CD4-positive, alpha-beta T cell treated with Interleukin-6 at 100 ng/mL for 8 hours (primary cell): ENCODE data around the gene TTC38.

ENCODE experiments used
- DNase-seq: peaks from one replicate; pipeline ENCODE4 v3.0.0-alpha.2; 2020; ENCODE audit warnings: mixed read lengths, low spot score

The TTC38 gene

GRCh38 chr22:46278656-46279645 lies 11.1 kb downstream of the TTC38 start:
- DNase-seq: no peak

GRCh38 chr22:46280063-46280817 lies 12.4 kb downstream of the TTC38 start:
- DNase-seq: no peak

- DNase-seq: no peak
Observed at GRCh38 chr22:46280999-46281623, 13.3 kb downstream of the TTC38 start.

GRCh38 chr22:46281866-46282678 lies 14.3 kb downstream of the TTC38 start:
- DNase-seq: no peak

- no peak for DNase-seq
Observed at GRCh38 chr22:46286006-46286405, 18.2 kb downstream of the TTC38 start.

GRCh38 chr22:46286941-46287872 lies 19.4 kb downstream of the TTC38 start:
- no peak for DNase-seq

GRCh38 chr22:46287873-46288751 lies 20.3 kb downstream of the TTC38 start:
- DNase-seq: no peak

GRCh38 chr22:46288846-46289243 lies 21.0 kb downstream of the TTC38 start:
- no peak for DNase-seq

GRCh38 chr22:46289244-46289891 lies 21.6 kb downstream of the TTC38 start:
- DNase-seq: no peak

- no peak for DNase-seq
Observed at GRCh38 chr22:46290121-46290842, 22.5 kb downstream of the TTC38 start.

GRCh38 chr22:46290843-46291785 lies 23.3 kb downstream of the TTC38 start:
- no peak for DNase-seq

GRCh38 chr22:46292173-46292572 lies 24.4 kb downstream of the TTC38 start:
- no peak for DNase-seq

- DNase-seq: no peak
Observed at GRCh38 chr22:46292732-46293131, 24.9 kb downstream of the TTC38 start.

- DNase-seq: no peak
Observed at GRCh38 chr22:46293577-46294260, 25.9 kb downstream of the TTC38 start.

GRCh38 chr22:46294784-46295183 lies 27.0 kb downstream of the TTC38 start:
- DNase-seq: no peak

- DNase-seq: no peak
Observed at GRCh38 chr22:46295277-46295971, 27.6 kb downstream of the TTC38 start.
